Transverse colon (tissue), 4 donors: Measurements from ENCODE around the gene LRP3. TPM values are rescaled to one million over a fixed set of nuclear protein-coding genes. Genes with fewer than 3 reads are reported as not detected.

Experiments
- DNase-seq: peaks from one replicate; pipeline ENCODE4 v3.0.0-alpha.2; 2019
- H3K27ac ChIP-seq, 4 donors: fragments of 200-600 bp; sonication (generic); 2 replicates each; pipeline ENCODE4 v1.5.1; 2016 to 2018; ENCODE audit warnings: inconsistent platforms in 4 of 4
- H3K27me3 ChIP-seq: fragments of 200-600 bp; sonication (generic); 2 replicates; pipeline ENCODE4 v1.5.1; 2017; ENCODE audit warnings: inconsistent platforms
- H3K36me3 ChIP-seq, 4 donors: fragments of 200-600 bp; sonication (generic); 2 replicates each; pipeline ENCODE4 v1.5.1; 2017 to 2019; ENCODE audit warnings: inconsistent platforms in 4 of 4
- H3K4me1 ChIP-seq, 4 donors: fragments of 200-600 bp; sonication (generic); 2 replicates each; pipeline ENCODE4 v1.5.1; 2017 to 2020; ENCODE audit warnings: inconsistent platforms in 4 of 4
- H3K4me3 ChIP-seq, 4 donors: fragments of 200-600 bp; sonication (generic); 1 replicate in 1 of 4; 2 replicates in 3 of 4; pipeline versions ENCODE4 v1.5.1 to v1.6.1; 2017 to 2019; ENCODE audit warnings: inconsistent platforms in 4 of 4
- H3K9me3 ChIP-seq, 2 donors: fragments of 200-600 bp; sonication (generic); 2 replicates each; pipeline ENCODE4 v1.5.1; 2017 to 2019; ENCODE audit warnings: inconsistent platforms in 2 of 2
- EP300 ChIP-seq: sonication (generic); formaldehyde crosslinking; IDR thresholded peaks from one replicate; pipeline ENCODE4 v1.6.1; 2017; ENCODE audit warnings: antibody characterized with exemption, low read depth
- POLR2A ChIP-seq: fragments of 450-650 bp; IDR thresholded peaks from one replicate; pipeline ENCODE4 v1.6.1; 2016; ENCODE audit warnings: antibody characterized with exemption, mild to moderate bottlenecking, moderate library complexity
- POLR2AphosphoS5 ChIP-seq, 3 donors: sonication (generic); formaldehyde crosslinking; IDR thresholded peaks; one replicate each; pipeline ENCODE4 v1.6.1; 2016; ENCODE audit warnings: antibody characterized with exemption in 3 of 3
- WGBS, 2 donors: methylation state at CpG; one replicate each; pipeline ENCODE4 v1.1.5; 2018; ENCODE audit warnings: low coverage in 1 of 2; 5-methylcytosine and 5-hydroxymethylcytosine counted together
- in situ Hi-C, 4 donors: fragments of 200-750 bp; cut with MboI; loops; one replicate each; pipeline versions ENCODE4 v1.15.0 to v1.15.1; 2017; ENCODE audit warnings: low sequenced_read_pairs in 3 of 4, low pct_ligation_motif_present in 1 of 4, low pct_unique_long_range_greater_than_20kb in 1 of 4
- intact Hi-C: fragments of 100-400 bp; cut with DNase I; formaldehyde crosslinking; loops from one replicate; pipeline ENCODE4 v1.15.1; 2023; ENCODE audit warnings: low total_unique reads
- total RNA-seq, 4 donors: library from RNA; depleted of rRNA; stranded (reverse); fragments of >200 nt; gene quantifications; one replicate each; pipeline ENCODE4 v1.1.0, GENCODE V29; 2016
- TF ChIP-seq, protein P1 (sequence below), 5 experiments: fragments of 200-600 bp in 3 of 5; fragments of 450-650 bp in 2 of 5; sonication (generic) in 3 of 5; IDR thresholded peaks; 1 replicate in 2 of 5; 2 replicates in 3 of 5; pipeline ENCODE4 v1.5.1; 2016 to 2017; ENCODE audit warnings: antibody characterized with exemption in 5 of 5, inconsistent platforms in 3 of 5, mild to moderate bottlenecking in 2 of 5, moderate library complexity in 1 of 5

LRP3 gene
- total RNA-seq, 4 donors from 2014 or later: 12.5 to 23.6 (median 17.1) TPM

DNA sequence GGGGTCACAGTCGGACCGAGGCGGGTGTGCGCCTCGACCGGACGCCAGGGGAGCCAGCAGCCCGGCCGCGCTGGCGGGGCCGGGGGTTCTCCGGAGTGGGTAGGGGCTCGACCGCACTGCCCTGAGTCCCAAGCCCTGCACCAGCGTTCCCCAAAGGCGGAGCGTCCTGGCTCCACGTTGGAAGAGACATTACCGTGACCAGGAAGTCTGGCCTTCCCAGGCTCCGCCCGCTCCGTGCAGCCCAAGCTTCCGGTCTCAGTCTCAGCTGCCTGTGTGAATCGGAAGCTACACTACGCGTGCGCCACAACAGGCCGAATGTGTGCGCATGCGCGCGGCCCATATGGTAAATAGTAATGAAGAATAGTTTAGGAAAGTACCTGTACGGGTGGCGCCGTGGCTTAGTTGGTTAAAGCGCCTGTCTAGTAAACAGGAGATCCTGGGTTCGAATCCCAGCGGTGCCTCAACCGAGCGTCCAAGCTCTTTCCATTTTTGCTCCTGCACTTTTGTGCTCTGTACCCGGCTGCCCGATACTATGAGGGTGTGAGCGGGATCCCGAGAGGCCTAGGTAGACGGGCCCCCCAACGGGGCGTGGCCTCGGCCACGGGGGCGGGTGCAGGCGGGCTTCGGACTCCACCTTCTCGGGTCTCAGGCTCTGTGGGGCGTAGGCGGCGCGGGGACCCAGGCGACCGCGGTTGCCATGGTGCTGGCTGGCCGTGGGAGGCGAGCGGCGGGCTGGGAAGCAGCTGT lies 17.3 kb upstream of the LRP3 start:
- intact Hi-C loops: no loop called here
- peak overlapping the region; percentile 90 to 95 (median 94) for H3K27ac ChIP-seq
- TF ChIP-seq POLR2A (peak; percentile 91), POLR2AphosphoS5 (IDR thresholded peaks at IDR 0.05) (peak; percentile 85 to 95 (median 93)), EP300 (no peak)
- TF ChIP-seq, protein P1, sequence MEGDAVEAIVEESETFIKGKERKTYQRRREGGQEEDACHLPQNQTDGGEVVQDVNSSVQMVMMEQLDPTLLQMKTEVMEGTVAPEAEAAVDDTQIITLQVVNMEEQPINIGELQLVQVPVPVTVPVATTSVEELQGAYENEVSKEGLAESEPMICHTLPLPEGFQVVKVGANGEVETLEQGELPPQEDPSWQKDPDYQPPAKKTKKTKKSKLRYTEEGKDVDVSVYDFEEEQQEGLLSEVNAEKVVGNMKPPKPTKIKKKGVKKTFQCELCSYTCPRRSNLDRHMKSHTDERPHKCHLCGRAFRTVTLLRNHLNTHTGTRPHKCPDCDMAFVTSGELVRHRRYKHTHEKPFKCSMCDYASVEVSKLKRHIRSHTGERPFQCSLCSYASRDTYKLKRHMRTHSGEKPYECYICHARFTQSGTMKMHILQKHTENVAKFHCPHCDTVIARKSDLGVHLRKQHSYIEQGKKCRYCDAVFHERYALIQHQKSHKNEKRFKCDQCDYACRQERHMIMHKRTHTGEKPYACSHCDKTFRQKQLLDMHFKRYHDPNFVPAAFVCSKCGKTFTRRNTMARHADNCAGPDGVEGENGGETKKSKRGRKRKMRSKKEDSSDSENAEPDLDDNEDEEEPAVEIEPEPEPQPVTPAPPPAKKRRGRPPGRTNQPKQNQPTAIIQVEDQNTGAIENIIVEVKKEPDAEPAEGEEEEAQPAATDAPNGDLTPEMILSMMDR (IDR thresholded peaks at IDR 0.05): peak in 3 of 5 experiments; percentile 23 to 50 (median 49)
- H3K36me3 ChIP-seq: no peaks in the 10 kb centered on the region
- H3K9me3 ChIP-seq: no peaks in the 10 kb centered on the region
- in situ Hi-C loops: no loop called here
- peak overlapping the region; percentile 41 to 89 (median 71) for H3K4me3 ChIP-seq
- H3K4me1 ChIP-seq: peaks cover 9 to 33% (median 24%) of the 10 kb centered on the region in 4 donors
- H3K27me3 ChIP-seq: no peaks in the 10 kb centered on the region
- peak; percentile 96 for DNase-seq
- WGBS, 2 donors: 1 to 3% methylated on average over 7 to 40 of the region's 65 CpGs

DNA sequence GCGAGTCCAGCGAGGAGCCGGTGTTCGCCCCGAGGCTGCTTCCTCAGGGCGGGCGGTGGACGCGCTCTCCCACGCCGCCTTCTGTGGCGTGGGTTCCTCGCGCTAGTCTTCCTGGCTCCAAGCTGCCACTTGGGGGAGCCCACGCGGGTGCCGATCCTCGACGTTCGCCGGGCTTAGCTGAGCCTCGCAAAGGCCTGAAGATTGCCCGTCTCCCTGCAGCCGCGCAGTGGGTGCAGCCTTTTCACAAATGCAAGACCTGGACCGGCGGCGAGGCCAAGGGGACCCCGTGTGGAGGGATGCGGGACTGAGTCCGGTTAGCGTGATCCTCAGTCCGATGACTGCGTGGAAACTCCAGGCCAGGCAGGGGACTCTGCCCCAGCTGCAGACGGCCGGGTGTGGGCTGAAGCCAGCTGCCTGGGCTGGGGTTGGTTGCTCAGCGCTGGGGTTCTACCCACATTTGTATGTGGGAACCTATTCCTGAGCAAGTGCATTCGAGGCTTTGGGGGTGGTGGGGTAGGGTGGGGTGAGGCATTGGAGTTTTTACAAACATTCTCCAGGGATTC lies 16.6 kb upstream of the LRP3 start:
- H3K36me3 ChIP-seq: no peaks in the 10 kb centered on the region
- peak overlapping the region; percentile 35 to 89 (median 71) for H3K4me3 ChIP-seq
- no peak for DNase-seq
- TF ChIP-seq POLR2A: no peak
- TF ChIP-seq, protein P1 (IDR thresholded peaks at IDR 0.05): peak; percentile 38 to 70 (median 48)
- no peaks in the 10 kb centered on the region for H3K27me3 ChIP-seq
- intact Hi-C loops: no loop called here
- peaks cover 9 to 28% (median 22%) of the 10 kb centered on the region in 4 donors for H3K4me1 ChIP-seq
- WGBS, 2 donors: 1% methylated on average over 36 of the region's 38 CpGs; no CpG with 5 or more reads in 1 of the 2 donors
- H3K27ac ChIP-seq: peak overlapping the region; percentile 90 to 95 (median 94)
- H3K9me3 ChIP-seq: no peaks in the 10 kb centered on the region
- in situ Hi-C loops: no loop called here

DNA sequence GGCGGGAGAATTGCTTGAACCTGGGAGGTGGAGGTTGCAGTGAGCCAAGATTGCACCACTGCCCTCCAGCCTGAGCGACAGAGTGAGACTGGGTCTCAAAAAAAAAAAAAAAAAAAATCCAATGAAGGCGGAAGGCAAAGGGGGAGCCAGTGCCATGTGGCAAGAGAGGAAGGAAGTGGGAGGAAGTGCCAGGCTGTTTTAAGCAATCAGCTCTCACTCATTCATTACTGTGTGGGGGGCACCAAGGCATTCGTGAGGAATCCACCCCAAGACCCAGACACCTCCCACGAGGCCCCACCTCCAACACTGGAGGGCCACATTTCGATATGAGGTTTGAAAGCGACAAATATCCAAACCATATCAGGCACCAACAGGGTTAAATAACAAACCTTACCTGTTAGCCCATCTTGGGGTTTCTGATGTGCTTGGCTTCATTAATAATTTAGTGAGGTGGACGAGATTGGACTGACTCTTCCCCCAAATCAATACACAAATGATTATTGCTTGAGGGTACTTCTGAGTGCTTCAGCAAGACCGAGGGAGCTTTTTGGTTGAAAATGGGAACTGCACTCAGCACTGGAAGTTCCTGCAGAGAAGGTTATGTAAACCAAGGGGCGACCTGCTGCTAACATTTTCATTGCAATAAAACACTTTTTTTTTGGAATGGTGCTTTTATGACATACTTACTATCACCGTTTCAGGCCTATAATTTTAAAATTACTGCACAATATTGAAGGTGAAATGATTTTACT lies 7.5 kb upstream of the LRP3 start:
- H3K9me3 ChIP-seq: no peaks in the 10 kb centered on the region
- intact Hi-C loops (no loop called here), in situ Hi-C loops (no loop called here)
- no peak for DNase-seq
- TF ChIP-seq POLR2A (no peak), POLR2AphosphoS5 (IDR thresholded peaks at IDR 0.05) (no peak), EP300 (no peak)
- TF ChIP-seq, protein P1 (IDR thresholded peaks at IDR 0.05): no peak
- H3K27ac ChIP-seq: no peak overlapping the region
- peaks cover 0 to 13% (median 6%) of the 10 kb centered on the region in 4 donors for H3K4me1 ChIP-seq
- no peaks in the 10 kb centered on the region for H3K27me3 ChIP-seq
- WGBS, 2 donors: 43 to 60% methylated on average over 4 to 11 of the region's 11 CpGs
- no peak overlapping the region for H3K4me3 ChIP-seq
- no peaks in the 10 kb centered on the region for H3K36me3 ChIP-seq

DNA sequence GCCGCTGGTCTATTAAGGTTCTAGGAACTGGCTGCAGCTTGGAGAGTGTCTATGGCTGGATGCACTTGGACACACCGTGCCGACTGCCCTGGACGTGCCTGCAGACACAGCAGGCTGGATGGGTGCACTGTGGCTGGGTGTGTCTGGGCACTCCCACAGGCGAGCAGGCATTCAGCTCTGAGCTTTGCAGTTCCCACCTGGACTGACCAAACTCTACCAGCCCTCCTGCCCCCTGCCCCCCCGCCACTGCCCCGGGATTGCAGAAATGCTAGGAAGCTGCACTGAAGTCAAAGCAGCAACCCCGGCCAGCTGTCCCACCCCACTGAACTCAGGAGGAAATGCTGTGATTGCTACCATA lies 7.0 kb upstream of the LRP3 start:
- H3K27ac ChIP-seq: no peak overlapping the region
- 20 to 27% methylated on average over 1 to 8 of the region's 8 CpGs for WGBS, 2 donors
- H3K4me1 ChIP-seq: peaks cover 0 to 13% (median 6%) of the 10 kb centered on the region in 4 donors
- no peaks in the 10 kb centered on the region for H3K9me3 ChIP-seq
- in situ Hi-C loops: no loop called here
- no peak overlapping the region for H3K4me3 ChIP-seq
- no peaks in the 10 kb centered on the region for H3K36me3 ChIP-seq
- peak; percentile 77 for DNase-seq
- H3K27me3 ChIP-seq: peaks cover 1% of the 10 kb centered on the region
- intact Hi-C loops: no loop called here
- TF ChIP-seq EP300: no peak
- TF ChIP-seq POLR2AphosphoS5 (IDR thresholded peaks at IDR 0.05): no peak
- TF ChIP-seq, protein P1 (IDR thresholded peaks at IDR 0.05): no peak
- TF ChIP-seq POLR2A: no peak
